NCI-H2107 (cell line): ENCODE data around the gene CREB5.

Source experiments
- DNase-seq: peaks from one replicate; lab custom pipeline; 2025; lab: John Stamatoyannopoulos, UW

Gene CREB5

DNA sequence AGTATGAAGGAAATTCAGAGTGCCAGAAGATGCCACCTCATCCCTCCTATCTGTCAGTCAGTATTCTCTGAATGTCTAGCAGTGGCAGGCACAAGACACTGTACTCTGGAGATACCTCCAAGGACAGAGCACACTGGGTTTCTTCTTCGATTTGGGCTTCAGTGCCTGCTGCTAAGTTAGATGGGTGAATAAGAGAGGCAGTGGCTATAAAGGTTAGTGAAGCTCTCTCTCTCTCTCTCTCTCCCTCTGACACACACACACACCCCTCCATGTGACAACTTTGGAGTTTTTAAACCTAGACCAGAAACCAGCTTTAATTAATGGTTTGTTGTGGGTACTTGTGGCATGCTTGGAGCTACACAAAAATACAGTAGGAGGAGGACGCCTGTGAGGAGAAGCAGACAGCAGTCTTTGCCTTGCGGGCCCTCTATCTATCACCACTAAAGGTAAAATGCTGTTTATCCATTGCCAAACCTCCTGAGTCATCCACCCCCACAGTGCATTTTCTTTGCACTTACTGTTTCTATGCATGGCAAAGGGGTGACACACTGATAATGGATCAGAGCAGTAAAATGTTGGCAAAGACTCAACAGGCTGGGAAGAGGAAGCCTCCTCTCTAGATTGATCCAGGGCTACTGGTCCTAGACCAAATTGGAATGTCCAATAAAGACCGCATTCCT is 443.4 kb downstream of the CREB5 start:
- no peak for DNase-seq

DNA sequence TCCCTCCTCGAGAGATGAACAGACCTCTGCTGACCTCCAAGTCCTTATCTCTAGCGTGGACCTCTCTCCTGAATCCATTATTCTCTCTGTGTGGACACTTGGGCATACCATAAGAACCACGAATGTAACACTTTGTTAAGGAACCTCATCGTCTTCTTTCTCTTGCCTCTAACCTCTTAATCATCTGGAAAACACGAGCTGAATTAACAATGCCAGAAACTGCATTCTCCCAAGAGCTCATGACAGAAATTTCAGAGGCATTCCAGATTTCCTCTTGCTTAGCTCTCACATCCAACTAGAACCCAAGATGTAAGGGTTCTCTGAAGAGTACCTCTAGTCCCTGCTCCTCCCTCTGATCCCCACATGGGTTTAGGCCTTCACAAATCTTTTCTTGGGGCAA is 444.3 kb downstream of the CREB5 start:
- DNase-seq = no peak

DNA sequence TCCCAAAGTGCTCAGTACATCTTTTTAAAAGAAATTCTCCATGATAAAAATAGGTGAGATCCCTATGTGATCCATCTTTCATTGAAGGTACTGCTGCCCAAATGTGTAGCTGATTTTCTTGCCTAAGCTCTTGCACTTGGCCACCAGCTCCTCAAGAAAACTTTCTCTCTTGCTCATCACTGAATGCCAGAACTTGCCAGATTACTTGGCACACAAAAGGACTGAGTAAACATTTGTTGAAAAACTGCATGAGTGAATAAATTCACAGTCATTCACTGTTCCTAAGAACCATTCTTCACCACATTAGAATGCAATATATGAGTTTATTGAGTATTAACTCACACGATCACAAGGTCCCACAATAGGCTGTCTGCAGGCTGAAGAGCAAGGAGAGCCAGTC is 445.9 kb downstream of the CREB5 start:
- DNase-seq = no peak

DNA sequence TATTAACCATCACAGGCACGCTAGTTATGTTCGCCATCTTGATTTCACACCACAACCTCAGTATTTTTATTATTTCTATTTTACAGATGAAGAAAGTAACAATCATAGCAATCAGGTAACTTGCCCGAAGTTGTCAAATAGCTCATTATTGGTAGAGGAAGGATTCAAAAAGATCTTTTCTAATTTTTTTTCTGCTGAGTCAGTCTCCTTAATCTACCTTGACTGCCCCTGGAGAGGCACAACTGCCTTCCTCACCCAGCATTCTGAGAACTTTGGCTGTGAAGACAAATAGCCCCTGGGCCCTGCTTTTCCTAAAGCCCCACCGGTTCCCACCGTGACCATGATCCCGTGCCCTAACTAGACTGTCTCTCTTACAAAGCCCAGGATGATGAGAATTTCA is 446.6 kb downstream of the CREB5 start:
- no peak for DNase-seq

DNA sequence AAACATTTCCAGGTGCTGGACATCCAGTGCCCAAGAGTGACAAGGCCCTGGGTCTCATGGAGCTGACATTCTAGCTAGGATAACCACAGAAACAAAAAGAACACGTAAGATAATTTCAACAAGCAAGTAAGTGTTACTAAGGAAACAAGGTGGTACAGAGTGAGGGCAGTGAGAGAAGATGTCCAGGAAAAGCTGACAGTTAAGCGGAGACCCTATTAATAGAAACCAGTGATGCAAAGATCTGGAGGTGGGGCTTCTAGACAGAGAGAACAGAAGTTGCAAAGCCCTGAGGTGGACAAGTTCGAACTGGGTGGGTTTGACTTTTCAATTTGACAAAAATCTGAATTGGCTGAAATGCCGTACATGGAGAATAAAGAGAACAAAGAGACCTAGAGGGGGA is 449.5 kb downstream of the CREB5 start:
- DNase-seq = no peak

DNA sequence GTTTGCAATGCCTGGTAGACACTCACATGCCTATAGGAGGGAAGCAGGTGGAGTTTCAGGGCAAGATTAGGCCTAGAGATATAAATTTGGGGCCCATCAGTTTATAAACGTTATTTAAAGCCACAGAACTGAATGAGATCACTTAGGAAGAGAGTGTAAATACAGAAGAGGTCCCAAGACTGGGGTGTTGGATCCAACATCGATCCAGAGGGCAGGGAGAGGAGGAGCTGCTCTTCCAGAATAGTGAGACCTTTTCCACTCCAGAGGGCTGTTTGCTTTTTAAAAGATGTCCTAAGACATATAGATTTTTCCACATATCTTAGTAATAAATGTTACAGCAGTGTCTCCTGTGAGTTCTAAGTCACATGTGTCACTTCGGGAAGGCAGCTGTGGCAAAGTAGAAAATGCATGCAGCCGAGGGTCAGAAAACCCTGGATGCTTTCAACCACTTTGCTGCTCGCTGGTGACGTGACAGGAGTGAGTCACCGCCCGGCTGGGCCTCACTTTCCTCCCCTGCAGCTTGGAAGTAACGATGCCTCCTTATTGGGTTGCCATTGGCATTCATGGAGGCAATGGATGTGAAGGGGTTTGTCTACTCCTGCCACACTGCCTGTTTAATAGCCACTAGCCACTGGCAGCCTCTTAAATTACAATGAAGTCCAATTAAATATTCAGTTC is 450.4 kb downstream of the CREB5 start:
- no peak for DNase-seq

DNA sequence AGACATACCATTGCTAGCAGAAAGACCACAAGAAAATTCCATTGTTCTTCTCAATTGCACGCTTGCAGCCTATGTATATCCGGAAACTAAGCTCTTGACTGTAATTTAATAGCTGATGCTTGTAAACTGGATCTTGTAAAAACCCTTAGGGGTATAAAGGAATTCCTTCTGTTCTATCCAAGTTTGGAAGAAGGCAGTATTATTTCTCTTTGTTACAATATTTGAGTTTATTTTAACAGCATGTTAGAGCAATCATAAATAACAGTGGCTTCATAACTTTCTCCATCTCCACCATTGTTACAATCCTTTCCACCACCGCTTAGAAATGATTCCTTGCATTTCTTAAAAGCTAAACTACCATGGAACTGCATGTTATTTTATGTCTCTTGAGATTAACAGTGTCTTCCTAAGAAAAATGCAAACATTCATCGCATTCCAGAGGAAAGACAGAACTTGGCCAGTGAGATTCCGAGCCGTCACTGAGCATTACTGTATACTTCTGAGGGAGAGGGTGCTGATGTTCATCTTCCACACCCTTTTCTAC is 453.4 kb downstream of the CREB5 start:
- DNase-seq = no peak

DNA sequence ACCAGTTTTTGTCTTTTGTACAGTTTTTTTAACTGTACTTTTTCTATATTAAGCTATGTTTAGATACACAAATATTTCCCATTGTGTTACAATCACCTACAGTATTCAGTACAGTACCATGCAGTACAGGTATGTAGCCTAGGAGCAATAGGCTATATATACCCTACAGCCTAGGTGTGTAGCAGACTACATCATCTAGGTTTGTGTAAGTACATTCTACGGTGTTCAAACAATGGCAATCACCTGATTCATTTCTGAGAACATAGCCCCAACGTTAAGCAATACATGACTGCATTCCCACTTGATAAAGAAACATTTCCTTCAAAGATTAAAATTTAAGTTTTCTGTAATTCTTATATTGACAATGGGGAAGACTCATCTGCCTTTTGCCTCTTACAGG is 456.4 kb downstream of the CREB5 start:
- no peak for DNase-seq

DNA sequence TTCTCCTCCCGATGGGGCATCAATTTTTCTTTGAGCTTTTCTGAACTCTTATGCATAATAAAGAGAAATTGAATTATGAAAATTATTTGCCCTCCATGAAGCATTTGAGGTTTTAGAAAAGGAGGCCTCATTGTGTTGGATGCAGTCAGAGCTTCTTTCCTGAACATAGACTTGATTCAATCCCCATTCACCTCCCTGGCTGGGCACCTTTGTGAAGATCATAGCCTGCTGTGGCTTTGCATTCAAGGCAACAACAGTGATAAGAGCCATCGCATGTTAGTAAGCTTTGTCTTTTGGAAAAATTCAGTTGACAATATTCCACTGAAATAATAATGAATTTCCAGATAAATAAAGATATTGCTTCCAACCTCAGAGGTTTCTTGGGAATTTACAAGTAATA is 458.8 kb downstream of the CREB5 start:
- DNase-seq = no peak

DNA sequence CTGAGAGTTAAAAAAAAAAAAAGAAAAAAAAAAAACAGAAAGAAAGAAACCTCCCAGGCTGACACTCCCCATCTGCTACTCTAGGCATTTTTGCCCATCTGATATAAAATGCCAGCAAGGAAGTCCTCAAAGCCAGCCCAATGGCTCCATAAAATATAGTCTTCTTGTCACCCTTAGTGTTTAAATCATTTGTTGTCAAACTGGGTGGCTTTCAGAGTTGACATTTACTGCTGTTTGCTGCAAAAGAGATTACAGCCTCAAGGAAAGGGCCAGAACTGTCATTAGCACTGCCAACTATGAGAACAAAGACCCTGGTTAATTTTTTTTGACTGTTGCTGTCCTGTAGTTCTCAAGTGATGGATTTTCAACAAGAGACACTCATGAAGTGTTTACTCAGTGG is 459.3 kb downstream of the CREB5 start:
- DNase-seq = no peak

DNA sequence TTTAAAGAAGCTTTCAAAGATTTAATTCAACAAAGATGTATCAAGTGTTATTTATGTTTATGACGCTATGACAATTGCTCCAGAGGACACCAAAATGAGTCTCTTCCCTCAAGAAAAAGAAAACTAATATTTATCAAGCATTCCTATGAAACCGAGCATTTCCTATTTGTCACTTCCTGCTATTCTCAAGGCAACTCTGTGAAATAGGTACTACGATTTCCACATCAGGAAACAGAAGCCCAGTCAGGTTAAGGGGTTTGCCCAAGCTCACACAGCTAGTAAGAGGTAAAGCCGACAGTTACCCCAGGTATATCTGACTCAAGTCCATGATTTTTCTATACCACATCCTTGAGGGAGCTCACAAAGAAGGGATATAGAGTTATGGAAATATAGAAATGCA is 459.9 kb downstream of the CREB5 start:
- DNase-seq = no peak

DNA sequence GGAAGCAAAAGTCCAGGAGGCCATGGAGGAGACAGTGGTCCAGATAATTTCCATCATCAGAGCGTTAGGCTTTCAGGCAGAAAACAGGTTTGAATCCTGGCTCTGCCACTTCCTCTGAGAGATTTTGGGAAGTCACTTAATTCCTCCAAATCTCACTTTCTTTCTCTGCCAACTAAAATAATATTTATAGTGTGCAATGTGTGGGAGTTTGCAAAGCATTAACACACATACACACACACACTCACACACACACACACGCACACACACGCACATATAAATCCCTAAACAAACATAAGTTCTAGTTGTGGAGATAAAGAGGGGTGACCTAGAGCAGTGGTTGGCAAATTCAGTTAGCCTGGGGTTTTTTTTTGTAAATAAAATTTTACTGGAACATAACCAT is 461.0 kb downstream of the CREB5 start:
- DNase-seq = no peak

DNA sequence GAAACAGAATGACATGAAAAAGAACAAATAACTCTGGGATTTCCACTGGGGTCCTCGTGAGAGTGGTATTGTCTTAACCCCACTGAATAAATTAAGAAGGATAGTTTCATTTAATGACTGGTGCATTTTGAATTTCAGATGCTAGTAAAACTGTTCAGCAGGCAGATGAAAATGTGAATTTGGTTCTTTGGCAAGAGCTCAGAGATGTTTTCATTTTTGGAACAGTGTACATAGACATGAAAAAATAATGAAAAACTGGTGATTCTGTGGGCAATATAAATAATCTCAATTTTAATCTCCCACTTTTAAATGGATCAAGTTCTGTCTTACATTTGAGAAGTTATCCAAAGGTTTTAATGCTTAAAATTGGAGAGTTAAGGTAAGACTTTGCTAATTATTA is 461.7 kb downstream of the CREB5 start:
- no peak for DNase-seq
